ENCODE results near the gene EMID1. TPM values are rescaled to one million over a fixed set of nuclear protein-coding genes. Genes with fewer than 3 reads are reported as not detected.
"Not testable (repeated sequence)": the region's sequence is repeated elsewhere in the genome, so short reads cannot be mapped to it uniquely, and the experiment has no call there.

The EMID1 gene
- total and polyA plus RNA-seq, 2 donors, result 7.0 to 9.4 TPM

DNA sequence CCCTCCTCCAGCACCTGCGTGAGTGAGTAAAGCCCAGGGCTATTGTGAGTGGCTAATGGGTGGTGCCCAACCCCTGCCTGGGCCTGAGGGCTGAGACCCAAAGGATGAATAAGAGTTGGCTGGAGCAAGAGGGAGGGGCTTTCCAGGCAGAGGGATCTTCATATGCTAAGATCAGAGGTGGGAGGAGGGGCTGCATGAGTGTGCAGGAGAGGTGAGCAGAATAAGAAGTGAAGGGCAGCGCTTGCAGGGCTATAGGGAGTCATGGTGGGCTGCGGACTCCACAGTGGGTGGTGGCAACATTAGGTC, 3.9 kb downstream of the EMID1 start:
- Histone ChIP-seq H3K4me3 (ENCODE audit: low read depth, low read length) (no peak overlapping the region), H3K27ac (ENCODE audit: low read depth) (no peak overlapping the region), H3K4me1 (ENCODE audit: insufficient read depth) (no peaks in the 10 kb centered on the region), H3K36me3 (ENCODE audit: insufficient read depth) (no peaks in the 10 kb centered on the region)
- DNase-seq (ENCODE audit: extremely low spot score), result no peak
- WGBS, result 92% methylated on average over 3 of the region's 3 CpGs

DNA sequence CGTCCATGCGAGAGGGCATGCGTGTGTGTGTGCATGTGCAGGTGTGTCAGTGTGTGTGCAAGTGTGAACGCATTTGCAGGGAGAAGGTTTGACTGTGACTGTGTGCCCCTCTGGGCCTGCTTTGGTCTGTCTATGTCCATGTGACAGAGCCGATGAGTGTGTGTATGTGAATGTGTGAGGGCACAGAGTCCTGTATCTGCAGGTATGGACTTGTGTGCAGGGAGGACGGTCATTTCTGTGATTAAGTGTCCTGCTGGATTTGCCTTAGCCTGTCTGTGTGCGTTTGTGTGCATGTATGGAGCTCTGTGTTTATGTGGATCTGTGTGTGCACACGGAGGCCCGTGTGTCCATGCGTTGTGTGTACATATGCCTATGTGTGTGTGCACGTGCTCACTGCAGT, 5.4 kb downstream of the EMID1 start:
- WGBS, result 86% methylated on average over 11 of the region's 11 CpGs
- no peaks in the 10 kb centered on the region for H3K36me3 ChIP-seq (ENCODE audit: insufficient read depth)
- no peak for DNase-seq (ENCODE audit: extremely low spot score)
- no peak overlapping the region for H3K27ac ChIP-seq (ENCODE audit: low read depth)
- H3K4me3 ChIP-seq (ENCODE audit: low read depth, low read length), result no peak overlapping the region
- H3K4me1 ChIP-seq (ENCODE audit: insufficient read depth), result no peaks in the 10 kb centered on the region

- H3K4me3 ChIP-seq (ENCODE audit: low read depth, low read length), result no peak overlapping the region
- 93% methylated on average over 9 of the region's 9 CpGs for WGBS
- no peak overlapping the region for H3K27ac ChIP-seq (ENCODE audit: low read depth)
- H3K4me1 ChIP-seq (ENCODE audit: insufficient read depth), result no peaks in the 10 kb centered on the region
- H3K36me3 ChIP-seq (ENCODE audit: insufficient read depth), result no peaks in the 10 kb centered on the region
- DNase-seq (ENCODE audit: extremely low spot score), result no peak
Measured at GRCh38 chr22:29211466-29211865, 5.8 kb downstream of the EMID1 start.

DNA sequence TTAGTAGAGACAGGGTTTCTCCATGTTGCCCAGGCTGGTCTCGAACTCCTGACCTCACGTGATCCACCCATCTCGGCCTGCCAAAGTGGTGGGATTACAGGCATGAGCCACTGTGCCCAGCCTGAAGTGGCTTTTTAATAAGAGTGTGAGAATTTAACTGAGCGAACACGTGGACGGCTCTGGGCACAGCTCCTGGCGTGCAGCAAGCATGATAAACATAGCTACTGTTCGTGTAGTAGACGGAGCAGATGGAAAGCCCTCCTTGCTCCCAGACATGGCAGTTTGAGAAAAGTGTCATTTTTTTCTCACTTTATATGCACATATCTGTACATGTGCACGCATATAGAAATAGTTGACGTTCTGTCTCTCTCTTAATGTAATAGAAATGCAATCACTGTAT, 7.0 kb downstream of the EMID1 start:
- H3K36me3 ChIP-seq (ENCODE audit: insufficient read depth), result no peaks in the 10 kb centered on the region
- DNase-seq (ENCODE audit: extremely low spot score), result no peak
- H3K4me3 ChIP-seq (ENCODE audit: low read depth, low read length), result no peak overlapping the region
- no peak overlapping the region for H3K27ac ChIP-seq (ENCODE audit: low read depth)
- H3K4me1 ChIP-seq (ENCODE audit: insufficient read depth), result no peaks in the 10 kb centered on the region
- WGBS, result 72% methylated on average over 11 of the region's 11 CpGs

DNA sequence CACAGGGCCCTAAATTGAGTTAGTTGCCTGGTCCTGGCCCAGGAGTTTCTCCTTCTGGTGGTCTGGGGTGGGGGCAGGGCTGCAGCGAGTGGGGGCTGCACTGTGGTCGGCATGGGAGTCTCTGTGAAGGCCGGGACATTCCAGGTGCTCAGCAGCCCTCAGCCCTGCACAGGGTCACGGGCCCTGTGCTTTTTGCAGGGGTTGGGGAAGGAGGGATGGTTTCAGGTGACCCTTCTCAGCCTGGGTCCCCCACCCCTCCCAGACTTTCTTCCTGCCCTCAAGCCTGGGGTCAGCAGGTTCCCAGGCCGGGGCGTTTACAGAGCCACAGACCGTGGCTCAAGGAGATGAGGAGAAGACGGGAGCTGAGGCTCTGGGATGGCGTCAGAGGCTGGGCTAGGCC, 7.8 kb downstream of the EMID1 start:
- H3K36me3 ChIP-seq (ENCODE audit: insufficient read depth), result no peaks in the 10 kb centered on the region
- H3K4me3 ChIP-seq (ENCODE audit: low read depth, low read length), result no peak overlapping the region
- DNase-seq (ENCODE audit: extremely low spot score), result no peak
- H3K27ac ChIP-seq (ENCODE audit: low read depth), result no peak overlapping the region
- 87% methylated on average over 9 of the region's 9 CpGs for WGBS
- H3K4me1 ChIP-seq (ENCODE audit: insufficient read depth), result no peaks in the 10 kb centered on the region

DNA sequence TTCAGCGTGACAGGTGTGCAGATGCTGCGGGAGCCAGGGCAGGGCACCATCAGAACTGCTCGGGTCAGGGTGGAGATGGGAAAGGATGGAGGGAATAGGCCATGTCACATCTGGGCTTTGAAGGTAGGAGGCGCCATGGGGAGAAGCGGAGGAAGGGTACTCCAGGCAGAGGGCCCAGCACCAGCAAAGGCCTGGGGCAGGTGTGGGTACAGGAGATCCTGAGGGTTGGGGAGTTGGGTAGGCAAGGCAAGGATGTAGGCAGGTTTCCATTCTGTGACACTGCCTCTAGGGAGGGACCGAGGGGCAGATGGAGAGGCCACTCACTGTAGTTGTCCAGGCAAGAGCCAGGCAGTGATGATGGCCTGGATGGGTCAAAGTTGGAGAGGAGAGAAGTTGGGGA, 8.5 kb downstream of the EMID1 start:
- Histone ChIP-seq H3K27ac (ENCODE audit: low read depth) (no peak overlapping the region), H3K4me3 (ENCODE audit: low read depth, low read length) (no peak overlapping the region), H3K4me1 (ENCODE audit: insufficient read depth) (no peaks in the 10 kb centered on the region), H3K36me3 (ENCODE audit: insufficient read depth) (no peaks in the 10 kb centered on the region)
- 98% methylated on average over 6 of the region's 6 CpGs for WGBS
- DNase-seq (ENCODE audit: extremely low spot score), result no peak

- no peaks in the 10 kb centered on the region for H3K36me3 ChIP-seq (ENCODE audit: insufficient read depth)
- H3K4me3 ChIP-seq (ENCODE audit: low read depth, low read length), result no peak overlapping the region
- DNase-seq (ENCODE audit: extremely low spot score), result no peak
- H3K4me1 ChIP-seq (ENCODE audit: insufficient read depth), result no peaks in the 10 kb centered on the region
- WGBS, result 94% methylated on average over 14 of the region's 14 CpGs
- H3K27ac ChIP-seq (ENCODE audit: low read depth), result no peak overlapping the region
Measured at GRCh38 chr22:29215012-29215860, 9.5 kb downstream of the EMID1 start.

- Histone ChIP-seq H3K27ac (ENCODE audit: low read depth) (no peak overlapping the region), H3K4me3 (ENCODE audit: low read depth, low read length) (no peak overlapping the region), H3K36me3 (ENCODE audit: insufficient read depth) (no peaks in the 10 kb centered on the region), H3K4me1 (ENCODE audit: insufficient read depth) (no peaks in the 10 kb centered on the region)
- no peak for DNase-seq (ENCODE audit: extremely low spot score)
- WGBS, result 87% methylated on average over 14 of the region's 14 CpGs
Measured at GRCh38 chr22:29216011-29216872, 10.5 kb downstream of the EMID1 start.

GRCh38 chr22:29216873-29217666, 11.4 kb downstream of the EMID1 start:
- Histone ChIP-seq H3K4me3 (ENCODE audit: low read depth, low read length) (no peak overlapping the region), H3K27ac (ENCODE audit: low read depth) (no peak overlapping the region), H3K36me3 (ENCODE audit: insufficient read depth) (no peaks in the 10 kb centered on the region), H3K4me1 (ENCODE audit: insufficient read depth) (no peaks in the 10 kb centered on the region)
- DNase-seq (ENCODE audit: extremely low spot score), result no peak
- 86% methylated on average over 14 of the region's 14 CpGs for WGBS

- Histone ChIP-seq H3K36me3 (ENCODE audit: insufficient read depth) (no peaks in the 10 kb centered on the region), H3K4me1 (ENCODE audit: insufficient read depth) (no peaks in the 10 kb centered on the region), H3K4me3 (ENCODE audit: low read depth, low read length) (no peak overlapping the region), H3K27ac (ENCODE audit: low read depth) (no peak overlapping the region)
- WGBS, result 85% methylated on average over 13 of the region's 13 CpGs
- no peak for DNase-seq (ENCODE audit: extremely low spot score)
Measured at GRCh38 chr22:29217827-29218757, 12.4 kb downstream of the EMID1 start.

GRCh38 chr22:29218758-29219408, 13.2 kb downstream of the EMID1 start:
- H3K36me3 ChIP-seq (ENCODE audit: insufficient read depth), result no peaks in the 10 kb centered on the region
- no peak for DNase-seq (ENCODE audit: extremely low spot score)
- no peaks in the 10 kb centered on the region for H3K4me1 ChIP-seq (ENCODE audit: insufficient read depth)
- H3K27ac ChIP-seq (ENCODE audit: low read depth), result no peak overlapping the region
- no peak overlapping the region for H3K4me3 ChIP-seq (ENCODE audit: low read depth, low read length)
- 93% methylated on average over 11 of the region's 11 CpGs for WGBS

DNA sequence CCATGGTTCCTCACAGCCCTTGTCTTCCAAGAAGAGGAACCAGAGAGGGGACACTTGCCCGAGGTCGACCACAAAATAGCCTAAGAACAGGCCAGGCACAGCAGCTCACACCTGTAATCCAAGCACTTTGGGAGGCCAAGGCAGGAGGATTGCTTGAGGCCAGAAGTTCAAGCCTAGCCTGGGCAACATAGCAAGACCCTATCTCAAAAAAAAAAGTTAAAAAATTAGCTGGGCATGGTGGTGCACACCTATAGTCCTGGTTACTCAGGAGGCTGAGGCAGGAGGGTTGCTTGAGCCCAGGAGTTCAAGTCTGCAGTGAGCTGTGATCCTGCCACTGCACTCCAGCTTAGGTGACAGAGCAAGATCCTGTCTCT, 13.7 kb downstream of the EMID1 start:
- H3K4me1 ChIP-seq (ENCODE audit: insufficient read depth); H3K36me3 ChIP-seq (ENCODE audit: insufficient read depth); H3K4me3 ChIP-seq (ENCODE audit: low read depth, low read length); DNase-seq (ENCODE audit: extremely low spot score); H3K27ac ChIP-seq (ENCODE audit: low read depth): not testable (repeated sequence)
- 85% methylated on average over 2 of the region's 2 CpGs for WGBS

All from urinary bladder (tissue), 4 donors.